PFSK-1 (cell line): Measurements from ENCODE around the gene SLITRK4.

ENCODE experiments used
- FOXP2 ChIP-seq: optimal IDR thresholded peaks from 2 replicates; pipeline ENCODE3; 2011; ENCODE audit warnings: borderline replicate concordance, control low read depth, inconsistent platforms; ENCODE audit not compliant: insufficient read depth; ENCODE audit errors: extremely low read length, extremely low read depth
- POLR2AphosphoS5 ChIP-seq: IDR thresholded peaks from 2 replicates; pipeline ENCODE4 v1.6.1; 2012; ENCODE audit warnings: low read depth, mild to moderate bottlenecking, control low read depth, low read length, moderate library complexity
- REST ChIP-seq, 2 experiments: IDR thresholded peaks; 2 replicates each; pipeline versions ENCODE4 v1.6.1 to v1.8.0; 2011 to 2012; ENCODE audit warnings: low read depth in 2 of 2, low read length in 2 of 2, control low read depth in 1 of 2, inconsistent platforms in 1 of 2, mild to moderate bottlenecking in 1 of 2, moderate library complexity in 1 of 2; ENCODE audit not compliant: insufficient read depth in 1 of 2
- SIN3A ChIP-seq: IDR thresholded peaks from 2 replicates; pipeline ENCODE4 v1.6.1; 2012; ENCODE audit warnings: mild to moderate bottlenecking, low read length, moderate library complexity, borderline replicate concordance; ENCODE audit not compliant: insufficient read depth
- TAF1 ChIP-seq: IDR thresholded peaks from 2 replicates; pipeline ENCODE4 v1.6.1; 2012; ENCODE audit warnings: low read length, control low read depth, borderline replicate concordance; ENCODE audit not compliant: insufficient read depth

SLITRK4 gene

DNA sequence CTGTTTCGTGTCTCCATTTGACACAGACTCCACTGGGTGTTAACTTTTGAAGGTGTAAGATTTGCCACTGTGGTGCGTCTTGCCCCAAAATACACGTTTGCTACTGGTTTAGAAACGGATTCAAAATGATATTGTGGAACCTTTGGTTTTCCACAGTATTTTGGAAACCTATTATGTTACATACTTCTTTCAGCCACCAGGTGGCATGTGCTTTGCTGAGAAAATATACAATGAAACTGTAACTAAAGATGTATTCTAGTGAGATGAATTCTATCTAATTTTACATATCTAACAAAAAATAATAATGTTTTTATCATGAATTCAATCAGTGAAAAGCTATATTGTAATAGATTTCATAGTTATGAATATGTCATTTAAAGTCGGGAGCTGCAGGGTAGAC lies 28.4 kb upstream of the SLITRK4 start:
- TF ChIP-seq FOXP2 (no peak), TAF1 (no peak), SIN3A (no peak), REST (IDR thresholded peaks at IDR 0.05; ENCODE audit: insufficient read depth in 1 of 2, low read depth in 2 of 2, low read length in 2 of 2) (no peak), POLR2AphosphoS5 (no peak)

DNA sequence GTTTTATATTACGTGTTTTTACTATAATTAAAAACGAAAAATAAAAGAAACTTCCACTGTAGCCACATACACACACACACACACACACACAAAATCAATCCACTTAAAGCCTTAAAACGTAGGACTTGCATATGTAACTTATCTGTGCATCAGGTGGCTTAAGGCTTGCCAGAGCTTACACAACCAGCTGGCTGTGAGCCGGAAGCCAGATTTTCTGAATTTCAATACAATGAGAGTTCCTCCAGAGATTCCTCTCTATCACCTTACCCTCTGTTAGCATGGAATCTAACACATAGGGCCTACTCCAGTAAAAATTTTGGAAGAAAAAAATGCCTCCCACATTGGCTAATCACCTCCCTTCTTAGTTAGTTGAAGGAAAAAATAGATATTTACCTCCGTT lies 27.9 kb upstream of the SLITRK4 start:
- TF ChIP-seq FOXP2 (no peak), POLR2AphosphoS5 (no peak), TAF1 (no peak), REST (IDR thresholded peaks at IDR 0.05; ENCODE audit: insufficient read depth in 1 of 2, low read depth in 2 of 2, low read length in 2 of 2) (no peak)

DNA sequence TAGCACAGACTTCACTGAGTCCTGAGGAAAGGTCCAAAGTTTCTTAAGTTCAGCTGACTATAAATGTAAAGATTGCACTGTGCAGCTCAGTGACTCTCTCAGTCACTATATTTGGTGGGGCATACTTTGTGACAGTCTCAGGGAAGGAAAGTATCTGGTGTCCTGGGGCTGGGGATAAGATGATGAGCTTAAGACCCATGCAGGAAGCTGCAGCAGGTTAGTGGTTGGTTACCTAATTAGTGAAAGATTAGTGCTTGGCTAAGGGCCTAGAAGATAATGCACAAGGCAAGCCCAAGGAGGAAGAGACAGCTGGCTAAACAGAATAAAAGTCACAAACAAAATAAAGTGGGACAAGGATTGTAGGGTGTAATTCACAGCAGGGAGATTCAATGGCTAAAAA lies 25.4 kb upstream of the SLITRK4 start:
- no peak for TF ChIP-seq SIN3A
- TF ChIP-seq POLR2AphosphoS5: no peak
- TF ChIP-seq FOXP2: no peak
- TF ChIP-seq TAF1: no peak
- TF ChIP-seq REST (IDR thresholded peaks at IDR 0.05; ENCODE audit: insufficient read depth in 1 of 2, low read depth in 2 of 2, low read length in 2 of 2): no peak

- TF ChIP-seq FOXP2 (no peak), SIN3A (no peak), POLR2AphosphoS5 (no peak), REST (IDR thresholded peaks at IDR 0.05; ENCODE audit: insufficient read depth in 1 of 2, low read depth in 2 of 2, low read length in 2 of 2) (no peak), TAF1 (no peak)
Observed at GRCh38 chrX:143648705-143649104, 12.8 kb upstream of the SLITRK4 start.

- TF ChIP-seq REST (IDR thresholded peaks at IDR 0.05; ENCODE audit: insufficient read depth in 1 of 2, low read depth in 2 of 2, low read length in 2 of 2) (no peak), TAF1 (no peak), FOXP2 (no peak), SIN3A (no peak), POLR2AphosphoS5 (no peak)
Observed at GRCh38 chrX:143642426-143642825, 6.5 kb upstream of the SLITRK4 start.
